NT2/D1 (cell line): ENCODE measurements around the gene CCNK.

Source experiments
- DNase-seq: peaks from one replicate; pipeline ENCODE4 v3.0.0-alpha.2; 2011; ENCODE audit warnings: low read depth, low spot score
- H3K27me3 ChIP-seq: 2 replicates; pipeline ENCODE4 v1.6.0; 2011; ENCODE audit warnings: mild to moderate bottlenecking; ENCODE audit not compliant: insufficient read length, insufficient read depth
- H3K36me3 ChIP-seq: 2 replicates; pipeline ENCODE4 v1.6.1; 2011; ENCODE audit warnings: mild to moderate bottlenecking, low read length, mixed read lengths; ENCODE audit not compliant: insufficient read depth, insufficient read length
- H3K4me1 ChIP-seq: 2 replicates; pipeline ENCODE4 v1.5.1; 2011; ENCODE audit not compliant: insufficient read depth, insufficient read length
- H3K4me3 ChIP-seq: 2 replicates; pipeline ENCODE4 v1.5.1; 2011; ENCODE audit warnings: low read depth; ENCODE audit not compliant: insufficient read length
- H3K9ac ChIP-seq: 2 replicates; pipeline ENCODE4 v1.6.0; 2011; ENCODE audit warnings: low read depth; ENCODE audit not compliant: insufficient read length
- H3K9me3 ChIP-seq: 2 replicates; pipeline ENCODE4 v1.5.1; 2011; ENCODE audit warnings: mild to moderate bottlenecking, low read length; ENCODE audit not compliant: insufficient read depth
- SUZ12 ChIP-seq: IDR thresholded peaks from 2 replicates; pipeline ENCODE4 v1.6.1; 2011; ENCODE audit not compliant: insufficient read length, insufficient read depth; ENCODE audit errors: extremely low read depth
- YY1 ChIP-seq: IDR thresholded peaks from 2 replicates; pipeline ENCODE4 v1.6.1; 2011; ENCODE audit not compliant: insufficient read length, insufficient read depth
- ZNF274 ChIP-seq: IDR thresholded peaks from 2 replicates; pipeline ENCODE4 v1.6.1; 2011; ENCODE audit warnings: mild to moderate bottlenecking, low read depth, low read length

CCNK gene

GRCh38 chr14:99535908-99536778 is 54.9 kb downstream of the CCNK start:
- Histone ChIP-seq H3K4me1 (peaks cover 44% of the 10 kb centered on the region), H3K36me3 (no peaks in the 10 kb centered on the region), H3K9ac (peak overlapping the region; percentile 32), H3K27me3 (no peaks in the 10 kb centered on the region), H3K9me3 (no peaks in the 10 kb centered on the region), H3K4me3 (no peak overlapping the region)
- DNase-seq = no peak
- no peak for TF ChIP-seq SUZ12
- no peak for TF ChIP-seq ZNF274
- no peak for TF ChIP-seq YY1

- Histone ChIP-seq H3K4me1 (peaks cover 47% of the 10 kb centered on the region), H3K9ac (peak overlapping the region; percentile 17), H3K27me3 (no peaks in the 10 kb centered on the region), H3K36me3 (no peaks in the 10 kb centered on the region), H3K9me3 (no peaks in the 10 kb centered on the region), H3K4me3 (no peak overlapping the region)
- TF ChIP-seq SUZ12 (no peak), ZNF274 (no peak), YY1 (no peak)
- DNase-seq = peak; percentile 51
Measured at GRCh38 chr14:99537399-99537798, 56.2 kb downstream of the CCNK start.

GRCh38 chr14:99538275-99538674 is 57.1 kb downstream of the CCNK start:
- TF ChIP-seq SUZ12 (no peak), ZNF274 (no peak), YY1 (no peak)
- Histone ChIP-seq H3K4me3 (no peak overlapping the region), H3K36me3 (no peaks in the 10 kb centered on the region), H3K27me3 (no peaks in the 10 kb centered on the region), H3K4me1 (peaks cover 48% of the 10 kb centered on the region), H3K9me3 (no peaks in the 10 kb centered on the region), H3K9ac (peak overlapping the region; percentile 56)
- DNase-seq = no peak

- no peak overlapping the region for H3K4me3 ChIP-seq
- no peak for DNase-seq
- H3K9ac ChIP-seq = no peak overlapping the region
- no peaks in the 10 kb centered on the region for H3K9me3 ChIP-seq
- no peaks in the 10 kb centered on the region for H3K36me3 ChIP-seq
- no peaks in the 10 kb centered on the region for H3K27me3 ChIP-seq
- peaks cover 51% of the 10 kb centered on the region for H3K4me1 ChIP-seq
- no peak for TF ChIP-seq ZNF274
Measured at GRCh38 chr14:99538733-99539132, 57.5 kb downstream of the CCNK start.

- Histone ChIP-seq H3K9ac (no peak overlapping the region), H3K36me3 (no peaks in the 10 kb centered on the region), H3K4me1 (peaks cover 49% of the 10 kb centered on the region), H3K4me3 (no peak overlapping the region), H3K27me3 (no peaks in the 10 kb centered on the region), H3K9me3 (no peaks in the 10 kb centered on the region)
- TF ChIP-seq SUZ12 (no peak), ZNF274 (no peak)
- DNase-seq = no peak
Measured at GRCh38 chr14:99539491-99539890, 58.3 kb downstream of the CCNK start.

GRCh38 chr14:99540196-99541032 is 59.2 kb downstream of the CCNK start:
- Histone ChIP-seq H3K9ac (peak overlapping the region; percentile 21), H3K4me1 (peaks cover 45% of the 10 kb centered on the region), H3K27me3 (no peaks in the 10 kb centered on the region), H3K36me3 (no peaks in the 10 kb centered on the region), H3K9me3 (no peaks in the 10 kb centered on the region), H3K4me3 (no peak overlapping the region)
- DNase-seq = no peak
- no peak for TF ChIP-seq ZNF274
- TF ChIP-seq YY1 = no peak
- no peak for TF ChIP-seq SUZ12

- no peak overlapping the region for H3K9ac ChIP-seq
- H3K9me3 ChIP-seq = no peaks in the 10 kb centered on the region
- no peak for DNase-seq
- H3K4me3 ChIP-seq = no peak overlapping the region
- H3K27me3 ChIP-seq = no peaks in the 10 kb centered on the region
- peaks cover 41% of the 10 kb centered on the region for H3K4me1 ChIP-seq
- TF ChIP-seq SUZ12 = no peak
- no peak for TF ChIP-seq YY1
- no peak for TF ChIP-seq ZNF274
- no peaks in the 10 kb centered on the region for H3K36me3 ChIP-seq
Measured at GRCh38 chr14:99541211-99541610, 60.0 kb downstream of the CCNK start.
